Stimulated activated CD8-positive, alpha-beta memory T cell treated with anti-CD3 and anti-CD28 coated beads, Interleukin-2, amount 100 ng/mL, for 1 hour (primary cell): ENCODE measurements around the gene LCA5L.

ENCODE experiments used
- DNase-seq, 2 donors: peaks; one replicate each; pipeline ENCODE4 v3.0.0-alpha.2; 2020; ENCODE audit warnings: low read depth in 2 of 2

Gene LCA5L

GRCh38 chr21:39445321-39446269, at the start of gene LCA5L:
Gene LCA5L (minus strand): TSS chr21:39445778. CDS start chr21:39428493, 17,285 bp downstream.
- DNase-seq = peak; percentile 82 to 84

- DNase-seq = no peak
Measured at GRCh38 chr21:39489380-39489924, 43.9 kb upstream of the LCA5L start.

- no peak for DNase-seq
Measured at GRCh38 chr21:39484711-39485276, 39.2 kb upstream of the LCA5L start.

- DNase-seq = no peak
Measured at GRCh38 chr21:39483917-39484316, 38.3 kb upstream of the LCA5L start.

- DNase-seq = no peak
Measured at GRCh38 chr21:39481886-39482285, 36.3 kb upstream of the LCA5L start.

- DNase-seq = no peak
Measured at GRCh38 chr21:39480271-39480670, 34.7 kb upstream of the LCA5L start.

GRCh38 chr21:39479814-39480182, 34.2 kb upstream of the LCA5L start:
- no peak for DNase-seq

- DNase-seq = no peak
Measured at GRCh38 chr21:39479164-39479813, 33.7 kb upstream of the LCA5L start.

GRCh38 chr21:39474611-39475010, 29.0 kb upstream of the LCA5L start:
- no peak for DNase-seq

- no peak for DNase-seq
Measured at GRCh38 chr21:39472786-39473185, 27.2 kb upstream of the LCA5L start.

- no peak for DNase-seq
Measured at GRCh38 chr21:39471598-39471997, 26.0 kb upstream of the LCA5L start.

- DNase-seq = no peak
Measured at GRCh38 chr21:39468559-39468958, 23.0 kb upstream of the LCA5L start.

GRCh38 chr21:39467746-39468145, 22.2 kb upstream of the LCA5L start:
- DNase-seq = no peak

GRCh38 chr21:39466584-39466983, 21.0 kb upstream of the LCA5L start:
- no peak for DNase-seq

- DNase-seq = no peak
Measured at GRCh38 chr21:39463308-39463707, 17.7 kb upstream of the LCA5L start.

- no peak for DNase-seq
Measured at GRCh38 chr21:39461419-39461818, 15.8 kb upstream of the LCA5L start.

GRCh38 chr21:39456665-39457064, 11.1 kb upstream of the LCA5L start:
- DNase-seq = no peak

GRCh38 chr21:39454949-39455668, 9.5 kb upstream of the LCA5L start:
- DNase-seq = no peak

GRCh38 chr21:39453571-39454179, 8.1 kb upstream of the LCA5L start:
- no peak for DNase-seq

- no peak for DNase-seq
Measured at GRCh38 chr21:39452970-39453342, 7.4 kb upstream of the LCA5L start.

- no peak for DNase-seq
Measured at GRCh38 chr21:39452207-39452969, 6.8 kb upstream of the LCA5L start.
